HG03575 (cell line): ENCODE results near the gene SYT17.

Source experiments
- ATAC-seq: cut with Tn5 transposase; IDR thresholded peaks from one replicate; pipeline ENCODE4 v1.9.1; 2021; ENCODE audit not compliant: unreplicated experiment, insufficient number of reproducible peaks, low FRiP score; ENCODE audit errors: extremely low read depth

SYT17 gene

DNA sequence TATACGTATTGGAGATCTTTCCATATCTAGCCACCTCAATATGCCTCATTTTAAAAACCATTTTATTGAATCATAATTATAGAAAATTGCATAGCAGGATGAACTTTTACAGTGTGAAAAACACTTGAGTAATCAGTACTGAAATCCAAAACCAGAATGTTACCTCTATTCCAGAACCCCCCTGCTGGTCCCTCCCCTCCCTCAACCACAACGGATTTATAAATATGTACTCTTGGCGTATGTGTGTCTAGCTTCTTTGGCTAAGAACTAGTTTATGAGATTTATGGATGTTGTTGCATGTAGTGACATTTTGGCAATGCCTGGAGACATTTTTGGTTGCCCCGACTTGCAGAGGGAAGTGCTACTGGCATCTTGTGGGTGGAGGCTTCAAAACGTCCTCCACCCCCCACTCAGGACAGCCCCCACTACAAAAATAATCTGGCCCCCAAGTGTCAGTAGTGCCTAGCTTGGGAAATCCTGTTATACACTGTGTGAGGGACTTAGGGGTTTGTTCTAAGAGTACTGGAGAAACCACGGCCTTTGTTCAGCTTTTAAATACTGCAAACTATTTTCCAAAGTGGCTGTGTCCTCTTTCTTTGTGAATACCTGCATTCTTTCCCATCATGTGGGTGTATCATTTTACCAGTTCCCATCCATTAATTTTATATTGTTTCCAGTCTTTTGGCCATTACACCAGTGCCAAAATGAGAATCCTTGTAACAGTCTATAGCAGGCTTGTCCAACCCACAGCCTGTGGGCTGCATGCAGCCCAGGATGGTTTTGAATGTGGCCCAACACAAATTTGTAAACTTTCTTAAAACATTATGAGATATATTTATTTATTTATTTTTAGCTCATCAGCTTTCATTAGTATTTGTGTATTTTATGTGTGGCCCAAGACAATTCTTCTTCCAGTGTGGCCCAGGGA is 30.6 kb upstream of the SYT17 start:
- ATAC-seq, result no peak

DNA sequence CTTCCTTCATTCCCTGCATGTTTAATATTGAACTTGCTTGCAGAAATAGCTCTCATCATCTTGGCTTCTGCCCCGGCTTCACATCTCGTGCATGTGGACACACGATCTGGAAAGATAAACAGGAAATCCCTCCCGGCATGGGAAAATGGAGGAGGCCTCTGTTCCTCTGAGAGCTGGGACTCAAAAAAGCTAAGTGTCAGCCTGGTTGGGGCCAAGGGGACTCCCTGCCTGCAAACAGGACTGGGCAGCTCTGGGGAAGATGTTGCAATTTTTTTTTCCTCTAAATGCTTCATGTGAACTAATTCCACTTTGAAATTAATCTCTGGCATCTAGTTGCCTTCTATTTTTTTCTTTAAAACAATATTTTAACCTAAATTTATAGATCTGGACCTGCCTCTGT is 29.4 kb upstream of the SYT17 start:
- no peak for ATAC-seq

DNA sequence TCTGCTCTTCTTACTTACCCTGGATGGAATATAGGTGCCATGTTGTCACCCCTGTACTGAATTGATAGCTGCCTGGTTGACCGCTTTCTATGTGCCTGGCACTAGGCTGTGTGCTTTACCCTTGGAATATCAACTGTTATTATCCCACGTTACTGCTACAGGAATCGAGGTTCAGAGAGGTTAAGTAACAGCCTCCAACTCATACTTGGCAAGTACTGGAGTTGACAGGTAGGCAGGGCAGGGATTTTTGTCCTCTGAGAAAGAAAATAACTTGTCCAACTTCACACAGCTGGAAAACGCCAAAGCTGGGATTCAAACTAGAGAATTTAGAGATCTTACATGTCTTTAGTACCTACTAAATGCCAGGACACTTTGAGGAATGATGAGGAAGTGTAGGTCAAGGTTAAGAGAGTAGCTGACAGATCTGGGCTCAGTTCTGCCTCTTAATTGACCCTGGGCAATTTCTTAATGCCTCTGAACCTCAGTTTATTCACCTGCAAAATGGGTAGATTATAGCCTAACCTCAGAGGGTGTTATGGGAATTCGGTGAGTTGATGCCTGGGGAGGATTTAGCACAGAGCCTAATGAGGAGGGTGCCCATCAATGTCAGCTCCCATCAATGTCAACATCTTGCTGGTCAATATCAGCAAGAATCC is 28.5 kb upstream of the SYT17 start:
- no peak for ATAC-seq

DNA sequence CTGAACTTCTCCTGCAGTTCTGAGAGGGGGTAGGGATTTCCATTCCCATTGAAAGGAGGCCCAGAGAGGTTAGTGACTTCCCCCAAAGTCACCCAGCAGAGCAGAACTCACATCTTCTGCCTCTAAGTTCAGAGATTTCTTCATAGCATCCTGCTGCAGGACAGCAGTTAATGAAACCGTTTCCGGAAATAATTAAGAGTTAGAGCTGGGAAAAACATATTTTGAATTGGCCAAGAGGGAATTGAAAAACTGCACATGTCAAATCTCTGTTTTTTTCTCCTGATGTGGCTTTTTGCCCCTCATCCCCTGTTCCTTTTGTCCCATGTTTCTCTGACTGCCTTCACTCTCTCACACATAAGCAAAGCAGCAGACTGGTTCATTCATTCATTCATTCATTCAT is 27.6 kb upstream of the SYT17 start:
- no peak for ATAC-seq

DNA sequence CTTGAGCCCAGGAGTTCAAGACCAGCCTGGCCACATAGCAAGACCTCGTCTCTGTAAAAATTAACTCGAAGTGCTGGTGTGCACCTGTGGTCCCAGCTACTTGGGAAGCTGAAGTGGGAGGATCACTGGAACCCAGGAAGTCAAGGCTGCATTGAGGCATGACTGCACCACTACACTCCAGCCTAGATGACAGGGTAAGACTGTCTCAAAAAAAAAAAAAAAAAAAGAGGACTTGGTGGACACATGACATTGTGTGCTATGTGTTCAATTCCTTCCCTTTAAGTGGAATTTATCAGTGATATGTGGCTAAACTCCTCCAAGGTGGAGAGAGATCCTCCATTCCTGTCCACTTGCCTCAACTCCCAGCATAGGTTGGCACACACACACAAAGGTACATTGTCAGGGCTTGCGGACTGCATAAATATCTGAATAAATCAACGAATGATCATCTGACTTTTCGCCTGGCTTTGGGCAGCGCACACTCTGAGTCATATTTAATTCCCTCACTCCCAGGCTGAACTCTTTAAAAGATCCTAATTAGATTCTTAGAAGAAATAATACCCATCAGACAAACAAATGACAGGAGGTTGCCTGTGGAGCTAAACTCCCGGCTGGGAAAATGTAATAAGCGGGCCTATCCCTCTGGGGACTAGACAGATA is 25.0 kb upstream of the SYT17 start:
- ATAC-seq, result no peak

DNA sequence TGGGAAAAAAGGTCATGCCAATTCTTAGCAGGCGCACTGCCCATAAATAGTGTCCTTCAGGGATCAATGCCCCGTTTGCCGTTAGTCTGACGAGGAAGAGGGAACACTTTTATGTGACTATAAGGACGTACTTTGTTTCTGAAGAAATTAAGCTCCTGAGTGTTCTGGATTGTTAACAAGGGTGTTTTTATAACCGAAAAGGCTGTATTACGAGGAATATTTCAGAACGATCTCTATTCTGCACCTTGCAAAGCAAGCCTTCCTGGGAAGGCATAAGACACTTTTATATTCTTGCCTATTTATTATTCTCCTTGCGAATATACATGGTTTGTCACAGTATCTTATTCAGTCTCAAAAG is 24.5 kb upstream of the SYT17 start:
- no peak for ATAC-seq

DNA sequence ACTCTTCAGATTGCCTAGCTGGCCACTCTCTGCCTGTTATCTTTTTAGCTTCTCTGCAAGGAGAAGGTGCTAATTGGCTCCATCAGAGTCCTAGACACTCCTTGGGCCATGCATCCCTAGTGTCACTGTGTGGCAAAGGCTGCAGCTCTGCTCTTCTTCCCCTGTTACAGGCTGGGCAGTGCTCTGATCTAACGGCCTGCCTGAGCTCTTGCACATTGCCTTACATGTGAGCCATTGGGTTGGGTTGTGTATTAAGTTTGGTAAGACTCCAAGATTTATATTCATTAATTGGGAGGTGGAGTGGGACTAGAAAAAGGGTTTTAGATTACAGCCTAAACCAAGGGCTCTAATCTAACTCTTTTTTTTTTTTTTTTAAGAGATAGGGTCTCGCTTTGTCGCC is 23.0 kb upstream of the SYT17 start:
- no peak for ATAC-seq

DNA sequence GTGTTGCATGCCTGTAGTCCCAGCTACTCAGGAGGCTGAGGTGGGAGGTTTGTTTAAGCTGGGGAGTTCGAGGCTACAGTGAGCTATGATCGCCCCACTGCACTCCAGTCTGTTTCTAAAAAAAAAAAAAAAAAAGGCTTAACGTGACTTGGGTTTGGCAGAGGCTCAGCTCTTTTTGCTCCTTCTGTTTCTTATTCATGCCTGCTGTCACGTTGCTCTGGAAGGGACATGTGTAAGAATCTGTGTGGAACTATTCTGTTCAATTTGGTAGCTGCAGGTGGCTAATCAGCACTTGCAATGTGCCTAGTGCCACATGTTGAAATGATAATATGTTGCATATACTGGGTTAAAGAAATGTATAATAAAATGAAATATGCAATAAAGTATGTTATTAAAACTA is 20.9 kb upstream of the SYT17 start:
- ATAC-seq, result no peak

DNA sequence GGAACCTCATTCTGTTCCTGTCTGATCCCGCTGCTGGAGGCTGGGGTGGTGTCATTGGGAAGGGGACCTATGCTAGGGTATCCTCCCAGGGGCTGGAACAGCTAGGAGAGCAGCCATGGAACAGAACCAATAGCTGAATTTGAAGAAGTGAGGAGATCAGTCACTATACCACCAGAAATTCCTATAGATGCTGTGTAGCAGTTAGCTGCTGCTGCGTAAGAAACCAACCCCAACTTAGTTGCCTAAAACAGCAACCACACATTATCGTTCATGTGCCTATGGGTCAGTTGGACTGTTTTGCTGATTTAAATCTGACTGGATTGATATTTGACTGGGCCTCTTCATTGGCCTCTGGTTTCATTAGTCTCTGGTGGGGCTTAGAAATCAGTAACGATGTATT is 20.4 kb upstream of the SYT17 start:
- ATAC-seq, result no peak

DNA sequence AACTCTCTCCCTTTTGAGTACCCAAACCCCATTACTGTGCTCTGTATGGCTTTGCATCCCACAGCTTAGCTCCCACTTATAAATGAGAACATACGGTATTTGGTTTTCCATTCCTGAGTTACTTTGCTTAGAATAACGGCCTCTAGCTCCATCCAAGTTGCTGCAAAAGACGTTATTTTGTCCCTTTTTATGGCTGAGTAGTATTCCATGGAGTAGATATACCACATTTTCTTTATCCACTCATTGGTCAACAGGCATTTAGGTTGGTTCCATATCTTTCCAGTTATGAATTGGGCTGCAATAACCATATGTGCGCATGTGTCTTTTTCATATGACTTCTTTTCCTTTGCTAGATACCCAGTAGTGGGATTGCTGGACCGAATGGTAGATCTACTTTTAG is 19.9 kb upstream of the SYT17 start:
- no peak for ATAC-seq

DNA sequence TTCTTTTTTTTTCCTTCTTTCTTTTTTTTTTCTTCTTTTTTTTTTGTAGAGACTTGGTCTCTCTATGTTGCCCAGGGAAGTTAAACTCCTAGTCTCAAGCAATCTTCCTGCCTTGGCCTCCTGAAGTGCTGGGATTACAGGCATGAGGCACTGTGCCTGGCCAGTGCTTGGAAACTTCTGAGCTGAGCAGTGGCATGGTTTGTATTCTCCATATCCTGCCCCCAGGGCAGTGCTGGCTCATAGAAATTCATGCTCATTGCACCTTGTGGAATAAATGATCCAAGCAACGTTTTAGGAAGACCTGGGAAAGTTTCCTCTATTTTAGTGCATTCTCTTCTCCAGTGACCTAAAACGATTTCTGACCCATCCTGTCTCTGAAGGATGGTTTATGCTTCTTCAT is 16.7 kb upstream of the SYT17 start:
- no peak for ATAC-seq

DNA sequence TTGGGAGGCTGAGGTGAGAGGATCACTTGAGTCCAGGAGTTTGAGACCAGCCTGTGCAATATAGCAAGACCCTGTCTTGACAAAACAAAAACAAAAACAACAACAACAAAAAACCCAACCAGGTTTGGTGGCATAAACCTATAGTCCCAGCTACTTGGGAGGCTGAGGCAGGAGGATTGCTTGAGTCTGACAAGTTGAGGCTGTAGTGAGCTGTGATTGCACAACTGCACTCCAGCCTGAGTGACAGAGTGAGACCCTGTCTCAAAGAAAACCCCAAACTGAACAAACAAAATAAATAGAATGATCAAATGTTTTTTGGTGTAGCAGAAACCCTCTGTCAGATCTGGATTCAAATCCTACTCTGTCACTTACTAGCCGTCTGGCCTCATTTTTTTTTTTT is 16.0 kb upstream of the SYT17 start:
- no peak for ATAC-seq

DNA sequence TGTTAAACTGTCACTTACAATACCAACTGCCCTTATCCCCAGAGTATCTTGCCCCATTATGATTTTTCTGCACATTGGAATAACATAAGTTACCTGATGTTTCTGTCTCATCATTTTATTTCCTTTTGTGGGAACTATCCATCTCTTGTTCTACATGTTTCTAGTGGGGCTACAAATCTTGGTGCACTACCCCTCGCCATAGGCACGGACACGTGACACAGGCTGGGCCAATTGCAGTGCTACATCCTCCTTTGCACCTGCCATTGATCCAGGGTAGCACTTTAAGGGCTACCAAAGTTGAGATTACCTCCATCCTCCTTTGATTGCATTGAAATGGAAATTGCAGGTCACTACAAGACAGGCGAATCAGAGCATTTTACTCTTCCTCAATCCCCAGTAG is 14.2 kb upstream of the SYT17 start:
- ATAC-seq, result no peak

DNA sequence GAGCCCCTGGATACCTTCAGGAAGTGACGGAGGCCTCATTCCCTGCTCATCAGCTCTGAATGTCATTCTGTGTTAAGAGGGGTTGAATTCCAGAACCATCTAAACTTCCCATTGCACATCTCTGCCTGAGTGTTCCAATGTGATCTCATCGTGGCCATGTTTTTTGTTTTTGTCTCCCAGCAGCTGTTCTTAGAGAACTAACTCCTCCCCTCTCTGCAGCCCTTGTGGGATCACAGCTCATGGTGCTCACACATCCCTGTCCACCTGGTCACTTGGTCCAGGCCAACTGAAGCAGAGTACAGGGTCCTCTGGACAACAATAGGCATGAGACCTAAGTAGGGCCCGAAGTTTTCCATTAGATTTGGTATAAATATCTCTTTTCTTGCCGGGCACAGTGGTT is 6.0 kb upstream of the SYT17 start:
- no peak for ATAC-seq

DNA sequence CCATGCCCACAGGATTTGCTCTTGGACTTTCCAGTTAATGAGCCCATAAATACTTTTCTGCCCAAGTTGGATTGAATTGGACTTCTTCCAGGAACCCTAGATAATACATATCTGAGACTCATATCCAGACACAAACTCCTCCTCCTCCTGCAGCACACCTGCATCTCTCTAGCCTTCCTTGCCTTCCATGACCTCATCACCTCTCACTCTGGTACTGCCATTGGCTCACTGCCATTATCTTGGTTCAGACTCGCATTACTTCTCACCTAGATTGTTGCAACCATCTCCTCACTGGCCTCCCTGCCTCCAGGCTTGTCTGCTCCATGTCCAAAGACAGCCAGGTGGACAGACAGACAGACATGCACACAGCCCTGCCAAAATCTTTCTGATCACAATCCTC is 4.8 kb upstream of the SYT17 start:
- no peak for ATAC-seq

DNA sequence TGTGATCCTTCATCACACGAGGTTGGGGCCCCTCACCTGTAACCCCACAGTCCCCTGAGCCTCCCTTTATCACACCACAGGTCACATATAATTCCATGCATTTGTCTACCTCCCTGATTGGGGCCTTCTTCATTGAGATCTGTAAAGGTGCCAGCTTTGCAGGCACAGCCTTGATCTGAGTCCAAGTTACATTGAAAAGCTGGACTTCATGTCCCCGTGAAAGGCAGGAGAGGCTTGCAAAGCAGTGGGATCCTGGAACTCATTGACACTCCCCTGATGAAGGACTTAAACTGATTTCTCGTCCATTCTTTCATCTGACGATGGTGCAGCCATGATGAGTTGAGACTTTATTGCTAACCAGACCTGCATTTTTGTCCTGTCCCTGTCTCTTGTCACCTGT is 3.8 kb upstream of the SYT17 start:
- ATAC-seq, result no peak

DNA sequence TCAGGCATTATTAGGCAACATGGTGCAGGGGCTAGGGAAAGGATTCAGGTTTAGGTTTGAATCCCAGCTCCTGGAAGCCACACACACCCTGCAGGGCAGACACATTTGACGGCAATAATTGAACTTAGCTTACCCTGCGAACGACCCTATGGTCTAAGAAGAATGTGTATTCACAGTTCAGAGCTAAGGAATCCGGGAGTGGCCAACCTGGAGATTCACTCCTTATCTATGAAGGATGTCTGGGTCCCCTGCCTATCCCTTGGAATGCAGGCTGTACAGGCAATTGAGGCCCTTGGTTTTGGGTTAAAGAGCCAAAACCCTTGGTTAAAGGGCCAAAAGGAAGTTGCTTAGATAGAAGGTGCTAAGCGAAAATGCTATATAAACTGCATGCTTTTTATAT is 2.9 kb upstream of the SYT17 start:
- no peak for ATAC-seq

DNA sequence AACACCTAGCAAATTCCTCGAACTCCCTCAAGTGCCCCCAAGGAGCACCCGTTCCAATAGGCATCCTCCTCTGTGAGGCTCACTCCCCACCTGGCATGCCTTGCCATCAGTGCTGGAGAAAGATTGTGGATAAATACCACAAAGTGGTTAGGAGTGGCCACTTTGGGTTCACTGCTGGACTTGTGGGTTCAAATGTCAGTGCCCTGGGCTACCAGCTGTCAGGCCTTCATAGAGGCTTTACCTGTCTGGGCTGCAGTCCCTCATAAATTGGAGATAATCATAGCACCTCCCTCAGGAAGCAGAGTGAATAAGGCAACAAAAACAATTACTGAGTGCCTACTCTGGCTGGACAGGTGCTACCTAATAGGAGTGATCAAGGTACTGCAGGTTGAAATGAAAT is 1.5 kb upstream of the SYT17 start:
- no peak for ATAC-seq

DNA sequence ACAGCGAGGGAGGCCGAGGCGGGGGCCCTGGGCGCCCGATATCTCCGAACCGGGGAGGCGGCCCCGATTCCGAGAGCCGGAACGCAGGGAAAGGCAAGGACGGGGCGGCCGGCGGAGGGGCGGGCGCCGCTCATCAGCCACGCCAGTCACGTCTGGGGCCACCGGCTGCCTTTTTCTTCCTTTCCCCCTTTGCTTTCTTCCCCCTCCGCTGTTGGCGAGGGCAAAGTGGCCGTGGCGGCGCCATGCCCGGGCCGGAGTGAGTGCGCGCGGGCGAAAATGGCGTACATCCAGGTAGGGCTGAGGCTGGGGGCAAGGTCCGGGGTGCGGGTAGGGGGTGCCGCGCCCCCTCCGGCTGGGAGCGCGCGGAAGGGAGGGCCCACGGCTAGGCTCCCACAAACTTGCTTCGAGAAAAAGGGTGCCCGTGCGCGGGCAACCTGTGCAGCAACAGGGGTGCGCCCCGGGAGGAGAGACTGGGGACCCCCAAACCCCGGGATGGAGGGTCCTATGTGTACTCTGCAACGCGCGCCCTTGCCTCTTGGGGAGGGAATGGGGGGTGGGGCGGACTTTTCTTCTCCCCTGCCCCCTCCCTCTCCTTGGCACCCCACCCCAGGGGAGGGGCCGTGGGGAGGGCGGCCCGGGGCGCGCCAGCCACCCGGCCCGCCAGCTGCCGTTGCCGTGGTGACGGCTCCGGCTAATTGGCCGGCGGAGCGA is 486 bp downstream of the SYT17 start:
- no peak for ATAC-seq
